ENCODE results near the gene TBC1D10A.

Gene TBC1D10A

DNA sequence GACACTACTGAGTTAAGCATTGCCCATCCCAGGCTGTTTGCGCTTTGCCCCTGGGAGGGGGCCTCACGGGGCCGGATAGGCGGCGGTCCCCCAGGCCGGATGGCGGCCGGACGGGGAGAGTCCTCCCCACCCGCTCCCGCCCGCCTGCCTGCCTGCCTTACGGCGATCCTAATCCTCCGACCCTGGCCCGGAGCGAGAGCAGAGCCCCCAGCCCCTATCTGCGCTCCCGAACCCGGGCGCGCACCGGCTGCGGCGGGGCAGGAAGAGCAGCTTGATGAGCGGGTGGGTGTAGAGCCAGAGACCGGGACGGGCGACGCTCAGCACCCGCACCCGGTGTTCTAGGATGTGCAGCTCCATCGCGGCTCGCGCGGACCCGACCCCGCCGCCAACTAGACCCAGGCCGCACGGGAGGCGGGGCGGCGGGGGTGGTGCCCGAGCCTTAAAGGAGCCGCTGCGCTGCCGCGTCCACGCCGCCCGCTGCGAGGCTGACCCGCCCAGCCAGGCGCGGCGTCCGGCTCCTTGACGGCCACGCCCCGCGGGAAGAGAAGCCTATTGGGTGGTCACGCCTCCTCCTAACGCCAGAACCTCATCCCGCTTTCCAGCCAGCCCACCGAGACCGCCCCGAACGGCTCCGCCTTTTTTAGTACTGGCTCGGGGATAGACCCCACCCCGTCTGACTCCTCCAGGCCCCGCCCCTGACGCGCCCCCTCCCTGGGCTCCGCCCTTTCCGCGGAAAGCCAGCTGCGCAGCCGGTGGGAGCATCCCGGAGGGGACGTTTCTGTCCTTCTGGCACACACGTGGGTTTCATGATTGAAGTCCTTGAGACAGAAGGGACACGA lies 37.4 kb downstream of the TBC1D10A start, which contains the start of gene CASTOR1 (continued):
- TF ChIP-seq ZBTB20 (tag by site-specific recombination; IDR thresholded peaks at IDR 0.05) (peak; percentile 10; the same call in 1 of the 2 replicates), KLF8 (tag by site-specific recombination; IDR thresholded peaks at IDR 0.05) (peak; percentile 96), ZFHX2 (tag by site-specific recombination; conservative IDR thresholded peaks at IDR 0.05) (peak; percentile 53; the same call in 1 of the 2 replicates), ZNF777 (tag by site-specific recombination; IDR thresholded peaks at IDR 0.05; ENCODE audit: borderline replicate concordance) (no peak), ZNF140 (tag by site-specific recombination; IDR thresholded peaks at IDR 0.05) (no peak), IKZF3 (tag by site-specific recombination; IDR thresholded peaks at IDR 0.05) (peak; percentile 92), ZNF670 (tag by site-specific recombination; IDR thresholded peaks at IDR 0.05; ENCODE audit: low read depth) (no peak), ZNF341 (tag by site-specific recombination; IDR thresholded peaks at IDR 0.05; ENCODE audit: low read depth) (peak; percentile 33; the same call in 1 of the 2 replicates), ZNF24 (tag by site-specific recombination; IDR thresholded peaks at IDR 0.05) (no peak), ZBTB17 (tag by site-specific recombination; IDR thresholded peaks at IDR 0.05) (peak; percentile 92), ZNF707 (tag by site-specific recombination; IDR thresholded peaks at IDR 0.05) (no peak), ZNF561 (tag by site-specific recombination; IDR thresholded peaks at IDR 0.05; ENCODE audit: borderline replicate concordance) (peak; percentile 31; the same call in 1 of the 2 replicates), EGR2 (tag by site-specific recombination; IDR thresholded peaks at IDR 0.05; ENCODE audit: low read depth) (0 out of 2 replicates have a peak, but pooled peaks have one; percentile 12), KLF9 (tag by site-specific recombination; IDR thresholded peaks at IDR 0.05; ENCODE audit: low read depth) (peak; percentile 96), ZNF248 (tag by site-specific recombination; IDR thresholded peaks at IDR 0.05) (no peak), KLF16 (tag by site-specific recombination; IDR thresholded peaks at IDR 0.05) (peak; percentile 6; the same call in 1 of the 2 replicates), ZBTB8A (tag by site-specific recombination; IDR thresholded peaks at IDR 0.05) (peak; percentile 56)
- TF ChIP-seq, protein P1, sequence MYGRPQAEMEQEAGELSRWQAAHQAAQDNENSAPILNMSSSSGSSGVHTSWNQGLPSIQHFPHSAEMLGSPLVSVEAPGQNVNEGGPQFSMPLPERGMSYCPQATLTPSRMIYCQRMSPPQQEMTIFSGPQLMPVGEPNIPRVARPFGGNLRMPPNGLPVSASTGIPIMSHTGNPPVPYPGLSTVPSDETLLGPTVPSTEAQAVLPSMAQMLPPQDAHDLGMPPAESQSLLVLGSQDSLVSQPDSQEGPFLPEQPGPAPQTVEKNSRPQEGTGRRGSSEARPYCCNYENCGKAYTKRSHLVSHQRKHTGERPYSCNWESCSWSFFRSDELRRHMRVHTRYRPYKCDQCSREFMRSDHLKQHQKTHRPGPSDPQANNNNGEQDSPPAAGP (tag by site-specific recombination; IDR thresholded peaks at IDR 0.05) = 0 out of 2 replicates have a peak, but pooled peaks have one; percentile 37
- TF ChIP-seq, protein P2, sequence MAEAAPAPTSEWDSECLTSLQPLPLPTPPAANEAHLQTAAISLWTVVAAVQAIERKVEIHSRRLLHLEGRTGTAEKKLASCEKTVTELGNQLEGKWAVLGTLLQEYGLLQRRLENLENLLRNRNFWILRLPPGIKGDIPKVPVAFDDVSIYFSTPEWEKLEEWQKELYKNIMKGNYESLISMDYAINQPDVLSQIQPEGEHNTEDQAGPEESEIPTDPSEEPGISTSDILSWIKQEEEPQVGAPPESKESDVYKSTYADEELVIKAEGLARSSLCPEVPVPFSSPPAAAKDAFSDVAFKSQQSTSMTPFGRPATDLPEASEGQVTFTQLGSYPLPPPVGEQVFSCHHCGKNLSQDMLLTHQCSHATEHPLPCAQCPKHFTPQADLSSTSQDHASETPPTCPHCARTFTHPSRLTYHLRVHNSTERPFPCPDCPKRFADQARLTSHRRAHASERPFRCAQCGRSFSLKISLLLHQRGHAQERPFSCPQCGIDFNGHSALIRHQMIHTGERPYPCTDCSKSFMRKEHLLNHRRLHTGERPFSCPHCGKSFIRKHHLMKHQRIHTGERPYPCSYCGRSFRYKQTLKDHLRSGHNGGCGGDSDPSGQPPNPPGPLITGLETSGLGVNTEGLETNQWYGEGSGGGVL (tag by site-specific recombination; IDR thresholded peaks at IDR 0.05) = peak; percentile 14; the same call in 1 of the 2 replicates
- TF ChIP-seq, protein P3, sequence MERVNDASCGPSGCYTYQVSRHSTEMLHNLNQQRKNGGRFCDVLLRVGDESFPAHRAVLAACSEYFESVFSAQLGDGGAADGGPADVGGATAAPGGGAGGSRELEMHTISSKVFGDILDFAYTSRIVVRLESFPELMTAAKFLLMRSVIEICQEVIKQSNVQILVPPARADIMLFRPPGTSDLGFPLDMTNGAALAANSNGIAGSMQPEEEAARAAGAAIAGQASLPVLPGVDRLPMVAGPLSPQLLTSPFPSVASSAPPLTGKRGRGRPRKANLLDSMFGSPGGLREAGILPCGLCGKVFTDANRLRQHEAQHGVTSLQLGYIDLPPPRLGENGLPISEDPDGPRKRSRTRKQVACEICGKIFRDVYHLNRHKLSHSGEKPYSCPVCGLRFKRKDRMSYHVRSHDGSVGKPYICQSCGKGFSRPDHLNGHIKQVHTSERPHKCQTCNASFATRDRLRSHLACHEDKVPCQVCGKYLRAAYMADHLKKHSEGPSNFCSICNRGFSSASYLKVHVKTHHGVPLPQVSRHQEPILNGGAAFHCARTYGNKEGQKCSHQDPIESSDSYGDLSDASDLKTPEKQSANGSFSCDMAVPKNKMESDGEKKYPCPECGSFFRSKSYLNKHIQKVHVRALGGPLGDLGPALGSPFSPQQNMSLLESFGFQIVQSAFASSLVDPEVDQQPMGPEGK (tag by site-specific recombination; IDR thresholded peaks at IDR 0.05) = peak; percentile 75
- TF ChIP-seq, protein P4, sequence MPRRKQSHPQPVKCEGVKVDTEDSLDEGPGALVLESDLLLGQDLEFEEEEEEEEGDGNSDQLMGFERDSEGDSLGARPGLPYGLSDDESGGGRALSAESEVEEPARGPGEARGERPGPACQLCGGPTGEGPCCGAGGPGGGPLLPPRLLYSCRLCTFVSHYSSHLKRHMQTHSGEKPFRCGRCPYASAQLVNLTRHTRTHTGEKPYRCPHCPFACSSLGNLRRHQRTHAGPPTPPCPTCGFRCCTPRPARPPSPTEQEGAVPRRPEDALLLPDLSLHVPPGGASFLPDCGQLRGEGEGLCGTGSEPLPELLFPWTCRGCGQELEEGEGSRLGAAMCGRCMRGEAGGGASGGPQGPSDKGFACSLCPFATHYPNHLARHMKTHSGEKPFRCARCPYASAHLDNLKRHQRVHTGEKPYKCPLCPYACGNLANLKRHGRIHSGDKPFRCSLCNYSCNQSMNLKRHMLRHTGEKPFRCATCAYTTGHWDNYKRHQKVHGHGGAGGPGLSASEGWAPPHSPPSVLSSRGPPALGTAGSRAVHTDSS (tag by site-specific recombination; IDR thresholded peaks at IDR 0.05) = no peak
- TF ChIP-seq, protein P5, sequence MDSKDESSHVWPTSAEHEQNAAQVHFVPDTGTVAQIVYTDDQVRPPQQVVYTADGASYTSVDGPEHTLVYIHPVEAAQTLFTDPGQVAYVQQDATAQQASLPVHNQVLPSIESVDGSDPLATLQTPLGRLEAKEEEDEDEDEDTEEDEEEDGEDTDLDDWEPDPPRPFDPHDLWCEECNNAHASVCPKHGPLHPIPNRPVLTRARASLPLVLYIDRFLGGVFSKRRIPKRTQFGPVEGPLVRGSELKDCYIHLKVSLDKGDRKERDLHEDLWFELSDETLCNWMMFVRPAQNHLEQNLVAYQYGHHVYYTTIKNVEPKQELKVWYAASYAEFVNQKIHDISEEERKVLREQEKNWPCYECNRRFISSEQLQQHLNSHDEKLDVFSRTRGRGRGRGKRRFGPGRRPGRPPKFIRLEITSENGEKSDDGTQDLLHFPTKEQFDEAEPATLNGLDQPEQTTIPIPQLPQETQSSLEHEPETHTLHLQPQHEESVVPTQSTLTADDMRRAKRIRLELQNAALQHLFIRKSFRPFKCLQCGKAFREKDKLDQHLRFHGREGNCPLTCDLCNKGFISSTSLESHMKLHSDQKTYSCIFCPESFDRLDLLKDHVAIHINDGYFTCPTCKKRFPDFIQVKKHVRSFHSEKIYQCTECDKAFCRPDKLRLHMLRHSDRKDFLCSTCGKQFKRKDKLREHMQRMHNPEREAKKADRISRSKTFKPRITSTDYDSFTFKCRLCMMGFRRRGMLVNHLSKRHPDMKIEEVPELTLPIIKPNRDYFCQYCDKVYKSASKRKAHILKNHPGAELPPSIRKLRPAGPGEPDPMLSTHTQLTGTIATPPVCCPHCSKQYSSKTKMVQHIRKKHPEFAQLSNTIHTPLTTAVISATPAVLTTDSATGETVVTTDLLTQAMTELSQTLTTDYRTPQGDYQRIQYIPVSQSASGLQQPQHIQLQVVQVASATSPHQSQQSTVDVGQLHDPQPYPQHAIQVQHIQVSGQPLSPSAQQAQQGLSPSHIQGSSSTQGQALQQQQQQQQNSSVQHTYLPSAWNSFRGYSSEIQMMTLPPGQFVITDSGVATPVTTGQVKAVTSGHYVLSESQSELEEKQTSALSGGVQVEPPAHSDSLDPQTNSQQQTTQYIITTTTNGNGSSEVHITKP (tag by site-specific recombination; IDR thresholded peaks at IDR 0.05) = no peak
